Prostate gland (tissue), 2 donors: Measurements from ENCODE around the gene GSS.

Experiments
- POLR2AphosphoS5 ChIP-seq: sonication (generic); formaldehyde crosslinking; IDR thresholded peaks from one replicate; pipeline ENCODE4 v1.6.1; 2017; ENCODE audit warnings: antibody characterized with exemption
- TF ChIP-seq, protein P1 (sequence below), 4 experiments: fragments of 200-600 bp in 2 of 4; fragments of 450-650 bp in 2 of 4; sonication (generic) in 2 of 4; IDR thresholded peaks; 1 replicate in 3 of 4; 2 replicates in 1 of 4; pipeline ENCODE4 v1.5.1; 2016 to 2019; ENCODE audit warnings: antibody characterized with exemption in 4 of 4, mild to moderate bottlenecking in 2 of 4, moderate library complexity in 2 of 4

GRCh38 chr20:34927736-34928135 lies 27.9 kb downstream of the GSS start:
- TF ChIP-seq, protein P1, sequence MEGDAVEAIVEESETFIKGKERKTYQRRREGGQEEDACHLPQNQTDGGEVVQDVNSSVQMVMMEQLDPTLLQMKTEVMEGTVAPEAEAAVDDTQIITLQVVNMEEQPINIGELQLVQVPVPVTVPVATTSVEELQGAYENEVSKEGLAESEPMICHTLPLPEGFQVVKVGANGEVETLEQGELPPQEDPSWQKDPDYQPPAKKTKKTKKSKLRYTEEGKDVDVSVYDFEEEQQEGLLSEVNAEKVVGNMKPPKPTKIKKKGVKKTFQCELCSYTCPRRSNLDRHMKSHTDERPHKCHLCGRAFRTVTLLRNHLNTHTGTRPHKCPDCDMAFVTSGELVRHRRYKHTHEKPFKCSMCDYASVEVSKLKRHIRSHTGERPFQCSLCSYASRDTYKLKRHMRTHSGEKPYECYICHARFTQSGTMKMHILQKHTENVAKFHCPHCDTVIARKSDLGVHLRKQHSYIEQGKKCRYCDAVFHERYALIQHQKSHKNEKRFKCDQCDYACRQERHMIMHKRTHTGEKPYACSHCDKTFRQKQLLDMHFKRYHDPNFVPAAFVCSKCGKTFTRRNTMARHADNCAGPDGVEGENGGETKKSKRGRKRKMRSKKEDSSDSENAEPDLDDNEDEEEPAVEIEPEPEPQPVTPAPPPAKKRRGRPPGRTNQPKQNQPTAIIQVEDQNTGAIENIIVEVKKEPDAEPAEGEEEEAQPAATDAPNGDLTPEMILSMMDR (IDR thresholded peaks at IDR 0.05), result no peak
- no peak for TF ChIP-seq POLR2AphosphoS5
